Stimulated activated CD8-positive, alpha-beta memory T cell treated with anti-CD3 and anti-CD28 coated beads, Interleukin-15, amount 100 ng/mL, for 48 hours (primary cell): Measurements from ENCODE around the gene TXLNB.

Experiments
- DNase-seq, 2 donors: peaks; one replicate each; pipeline ENCODE4 v3.0.0-alpha.2; 2020; ENCODE audit warnings: low read depth in 2 of 2

TXLNB gene

DNA sequence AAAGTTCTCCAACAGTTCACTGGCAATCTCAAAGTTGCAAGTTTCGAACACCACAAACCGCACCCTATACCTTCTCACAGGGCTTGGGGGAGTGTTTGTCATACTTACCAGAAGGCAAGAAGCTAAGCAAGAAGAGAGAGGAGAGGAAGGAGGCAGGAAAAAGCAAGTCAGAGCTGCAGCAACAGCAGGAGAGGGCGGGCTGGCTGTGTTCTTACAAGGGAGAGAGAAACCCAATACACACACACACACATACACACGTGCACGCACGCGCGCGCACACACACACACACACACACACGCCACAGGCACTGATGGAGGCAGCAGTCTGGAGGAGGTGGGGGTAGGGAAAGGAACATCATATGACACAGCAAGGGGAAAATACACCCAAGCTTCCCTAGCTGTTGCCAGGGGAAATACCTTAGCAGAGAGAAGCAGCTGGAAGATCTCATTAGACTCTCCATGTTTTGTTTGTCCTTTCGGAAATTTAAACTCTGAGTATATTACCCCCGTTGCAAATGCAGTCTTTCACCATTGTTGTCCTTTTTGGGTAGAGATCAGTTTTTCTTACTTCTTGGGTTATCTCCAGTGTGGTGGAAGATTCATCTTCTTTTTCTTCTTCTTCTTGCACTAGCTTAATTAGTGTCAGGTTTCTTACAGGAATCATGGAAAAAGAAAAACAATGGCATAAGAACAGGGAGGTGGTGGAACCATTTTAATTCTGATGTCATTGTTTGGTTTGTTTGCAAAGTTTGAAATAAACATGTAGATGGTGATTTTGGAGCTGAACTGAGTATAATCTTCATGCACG lies at the start of gene TXLNB:
Gene TXLNB, minus strand, starts transcription at position 186 of the 807 bp plus-strand sequence. CDS start 3,099 bp downstream, outside the sequence.
- peak; percentile 69 to 76 for DNase-seq

DNA sequence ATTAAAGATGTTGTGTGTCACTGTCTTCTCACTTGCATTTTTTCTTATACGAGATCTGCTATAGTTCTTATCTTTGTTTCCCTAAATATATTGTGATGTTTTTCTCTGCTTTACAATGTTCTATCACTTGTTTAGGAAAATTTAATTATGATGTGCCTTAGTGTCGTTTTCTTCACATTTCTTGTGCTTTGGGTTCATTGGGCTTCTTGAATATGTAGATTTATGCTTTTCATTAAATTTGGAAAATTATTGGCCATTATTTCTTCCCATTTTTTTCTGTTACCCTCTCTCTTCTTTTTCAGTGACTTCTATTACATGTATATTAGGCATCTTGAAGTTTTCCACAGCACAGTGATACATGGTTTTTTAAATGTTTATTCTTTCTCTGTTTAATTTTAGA lies 49.3 kb upstream of the TXLNB start:
- DNase-seq = no peak

DNA sequence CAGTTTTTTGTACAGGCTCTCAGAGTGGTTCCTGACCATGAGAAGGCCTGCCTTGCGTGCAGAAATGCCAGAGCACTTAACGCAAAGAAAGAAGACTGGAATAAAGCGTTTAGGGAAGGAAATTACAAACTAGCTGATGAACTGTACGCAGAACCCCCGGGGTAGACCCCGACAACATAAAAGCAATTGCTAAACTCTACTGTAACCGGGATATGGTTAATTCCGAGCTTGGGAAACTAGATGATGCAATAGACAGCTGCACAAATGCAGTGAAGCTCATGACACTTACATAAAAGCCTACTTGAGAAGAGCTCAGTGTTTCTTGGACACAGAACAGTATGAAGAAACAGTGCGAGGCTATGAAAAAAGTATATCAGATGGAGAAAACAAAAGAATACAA lies 47.0 kb upstream of the TXLNB start:
- no peak for DNase-seq

DNA sequence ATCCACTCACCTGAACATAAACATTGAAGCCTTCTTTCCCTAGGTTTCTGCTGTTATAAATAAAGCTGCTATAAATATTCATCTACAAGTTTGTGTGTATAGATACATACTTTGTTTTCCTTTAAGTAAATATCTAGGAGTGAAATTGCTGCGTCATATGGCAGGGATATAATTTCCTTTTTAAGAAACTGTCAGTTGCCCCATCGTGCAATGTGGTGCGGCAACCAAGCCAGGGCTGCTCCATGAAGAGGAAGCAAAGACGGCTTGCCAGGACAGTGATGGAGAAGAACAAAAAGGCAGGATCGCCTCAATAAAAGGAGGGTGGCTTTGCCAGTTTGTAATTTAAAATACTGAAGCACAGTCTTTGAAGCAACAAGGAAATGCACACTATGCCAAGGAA lies 46.0 kb upstream of the TXLNB start:
- no peak for DNase-seq

DNA sequence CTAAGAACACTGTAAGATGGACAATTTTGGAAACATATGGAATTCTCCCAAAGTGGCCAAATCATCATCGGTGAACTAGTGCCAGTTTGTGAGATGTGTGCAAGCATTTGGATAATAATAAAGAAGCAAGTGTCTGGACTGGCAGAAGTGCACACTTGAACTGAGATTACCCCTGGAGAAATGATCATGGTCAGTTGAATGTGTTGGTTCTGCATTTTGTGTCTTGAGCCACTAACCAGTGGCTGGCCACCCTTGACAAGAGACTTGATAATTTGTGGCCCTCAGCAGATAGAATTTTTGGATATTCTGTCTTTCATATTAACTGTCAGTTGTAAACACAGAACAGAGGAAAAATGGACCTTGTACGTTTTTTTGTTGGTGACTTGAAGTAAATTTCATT lies 45.2 kb upstream of the TXLNB start:
- no peak for DNase-seq

DNA sequence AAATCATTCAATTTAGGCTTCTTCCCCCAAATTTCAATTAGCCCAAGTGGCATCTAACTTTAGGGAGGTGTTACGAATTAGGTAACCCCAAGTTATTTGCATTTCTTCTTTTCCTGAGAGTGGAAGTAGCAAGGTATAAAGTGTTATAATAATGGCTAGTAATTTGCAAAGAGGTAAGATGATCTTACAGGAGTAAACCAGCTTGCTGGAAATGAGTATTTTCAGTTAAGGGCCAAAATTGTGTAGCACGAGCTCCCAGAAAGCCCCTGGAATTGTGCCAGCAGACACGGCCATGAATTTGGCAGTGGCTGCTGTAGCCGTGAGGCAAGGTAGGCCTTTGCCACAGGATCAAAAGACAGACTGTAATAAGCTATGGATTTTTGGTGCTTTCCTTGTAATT lies 44.7 kb upstream of the TXLNB start:
- DNase-seq = no peak

DNA sequence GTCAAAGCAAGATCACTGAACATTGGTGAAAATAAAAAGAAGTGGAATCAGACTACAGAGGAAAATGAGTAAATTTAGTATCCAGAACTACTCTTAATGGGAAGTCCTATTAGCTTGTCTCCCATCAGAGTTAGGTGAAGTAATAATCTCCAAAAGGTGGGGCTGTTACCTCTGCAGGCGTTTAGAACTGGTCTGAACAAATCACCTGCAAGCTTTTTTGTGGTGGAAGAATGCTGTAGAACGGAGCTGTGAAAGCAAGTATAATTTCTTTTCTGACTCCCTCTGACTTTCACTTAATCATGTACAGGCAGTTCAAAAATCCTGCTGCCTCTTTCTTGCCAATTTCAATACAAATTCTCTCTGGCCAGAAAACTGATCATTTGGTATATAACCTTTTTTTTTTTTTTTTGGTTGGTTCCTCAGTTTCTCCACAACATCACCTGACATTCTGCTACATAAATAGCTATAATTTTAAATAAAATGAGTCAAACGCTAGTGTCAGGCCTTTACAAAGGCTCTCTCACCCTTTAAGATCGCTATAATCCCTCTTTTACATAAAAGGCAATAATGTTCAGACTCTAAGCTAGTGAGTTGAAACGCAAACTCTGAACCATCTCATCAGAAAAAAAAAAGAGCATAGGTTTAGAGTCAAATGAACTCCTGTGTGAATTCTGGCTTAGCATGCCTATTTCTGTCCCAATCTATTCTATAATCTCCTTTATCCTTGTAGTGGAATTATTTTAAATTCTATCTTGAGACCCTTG lies 43.8 kb upstream of the TXLNB start:
- no peak for DNase-seq

GRCh38 chr6:139334806-139335446 lies 43.1 kb upstream of the TXLNB start:
- DNase-seq = no peak

DNA sequence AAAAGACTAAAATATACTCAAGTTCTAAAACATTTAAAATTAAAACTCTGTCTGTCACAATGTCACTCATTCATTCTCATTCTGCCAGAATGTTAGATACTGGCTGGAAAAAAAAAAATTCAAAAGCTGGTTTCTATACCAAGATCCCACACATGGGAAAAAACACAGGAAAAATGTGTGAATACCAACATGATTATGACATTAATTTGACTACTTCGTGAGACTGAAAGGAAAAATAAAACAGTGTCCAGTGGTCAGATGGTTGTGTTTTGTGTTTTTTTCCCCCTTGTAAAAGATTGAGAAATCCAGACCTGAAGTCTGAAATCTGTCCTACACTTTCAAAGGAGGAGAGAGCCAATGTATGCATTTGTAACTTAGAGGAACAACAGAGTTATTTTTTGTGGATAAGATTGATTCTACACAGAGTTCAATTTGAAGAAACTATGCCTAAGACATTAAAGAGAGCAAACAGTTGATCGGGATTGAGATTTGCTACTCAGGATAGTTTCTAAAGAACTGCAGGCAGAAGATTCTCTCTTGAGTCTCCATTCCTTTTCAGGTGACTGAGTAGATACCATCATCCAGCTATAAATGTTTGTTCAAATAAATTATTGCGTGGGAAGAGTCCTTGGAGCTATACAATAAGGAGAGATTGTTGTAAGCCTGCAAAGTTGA lies 39.2 kb upstream of the TXLNB start:
- DNase-seq = no peak

DNA sequence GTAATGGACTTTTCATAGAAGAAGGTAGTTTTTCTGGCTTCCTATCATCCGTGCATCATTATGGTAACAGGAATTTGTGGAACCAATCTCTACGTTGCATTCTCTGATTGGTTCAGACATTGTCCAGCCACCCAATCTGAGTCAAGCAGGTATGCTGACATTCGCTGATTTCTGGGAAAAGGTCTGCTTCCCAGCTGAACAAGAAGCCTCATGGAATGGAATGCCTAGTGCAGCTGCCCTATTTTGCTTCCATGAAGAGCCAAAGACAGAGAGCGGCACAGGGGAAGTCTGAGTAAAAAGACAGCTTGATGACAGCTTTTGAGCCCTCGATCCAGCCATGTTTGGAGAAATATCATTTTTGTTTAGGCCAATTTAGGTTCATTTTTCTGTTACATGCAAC lies 38.5 kb upstream of the TXLNB start:
- DNase-seq = no peak

DNA sequence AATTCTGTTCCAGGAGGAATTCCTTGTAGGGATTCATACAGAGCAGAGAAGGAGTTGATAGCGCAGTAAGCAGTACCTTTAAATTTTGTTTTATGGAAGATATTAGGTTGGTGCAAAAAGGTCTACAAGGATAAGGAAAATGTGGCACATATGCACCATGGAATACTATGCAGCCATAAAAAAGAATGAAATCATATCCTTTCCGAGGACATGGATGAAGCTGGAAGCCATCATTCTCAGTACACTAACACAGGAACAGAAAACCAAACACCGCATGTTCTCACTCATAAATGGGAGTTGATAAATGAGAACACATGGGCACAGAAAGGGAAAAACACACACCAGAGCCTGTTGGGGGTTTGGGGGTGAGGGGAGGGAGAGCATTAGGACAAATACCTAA lies 37.4 kb upstream of the TXLNB start:
- no peak for DNase-seq

GRCh38 chr6:139327038-139327437 lies 35.2 kb upstream of the TXLNB start:
- DNase-seq = no peak

DNA sequence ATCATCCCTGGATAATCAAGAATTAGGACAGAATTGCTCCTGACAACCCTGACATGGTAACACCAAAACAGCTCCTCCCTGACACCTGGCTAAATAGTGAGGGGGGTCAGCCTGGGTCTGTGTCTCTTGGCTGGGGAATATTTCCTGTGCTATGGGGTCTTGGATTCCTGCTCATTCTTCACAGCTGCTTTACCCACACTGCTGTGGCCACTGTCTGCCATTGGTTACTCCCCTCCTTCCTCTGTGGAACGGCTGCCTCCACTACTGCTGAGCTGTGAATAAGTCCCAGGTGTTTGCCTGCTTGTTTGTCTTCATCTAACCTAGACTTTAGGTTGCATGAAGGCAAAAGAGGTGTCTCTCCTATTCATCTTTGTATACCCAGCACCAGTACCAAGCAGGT lies 33.9 kb upstream of the TXLNB start:
- no peak for DNase-seq

DNA sequence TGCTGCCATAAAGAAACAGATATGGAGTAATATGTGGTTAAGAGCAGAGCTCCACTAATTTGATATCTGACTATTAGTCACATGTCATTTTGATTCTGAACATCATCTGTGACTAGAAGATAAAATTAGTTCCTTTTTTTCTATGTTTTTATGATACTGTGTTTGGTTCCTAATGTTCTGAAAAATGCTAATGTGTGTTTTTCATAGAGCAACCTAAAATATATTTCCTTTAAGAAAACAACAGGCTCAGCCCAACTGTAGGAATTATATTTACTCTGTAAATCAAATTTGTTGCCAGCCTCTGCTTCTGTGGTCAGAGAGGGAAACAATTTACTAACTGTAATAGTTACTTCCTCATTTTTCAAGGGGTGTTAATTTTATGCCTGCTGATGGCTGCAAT lies 33.3 kb upstream of the TXLNB start:
- no peak for DNase-seq

DNA sequence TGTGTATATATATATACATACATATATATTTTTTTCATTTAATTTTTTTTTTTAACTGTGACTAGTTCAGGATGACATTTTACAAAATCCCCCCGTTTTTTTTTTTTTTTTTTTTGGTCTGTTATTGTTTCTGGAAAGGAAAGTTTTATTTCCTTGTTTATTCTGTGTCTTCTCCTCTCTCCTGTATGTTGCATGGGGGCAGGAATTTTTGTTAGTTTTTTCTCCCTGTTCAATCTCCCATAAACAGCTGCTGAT lies 32.4 kb upstream of the TXLNB start:
- no peak for DNase-seq

GRCh38 chr6:139323511-139324300 lies 31.9 kb upstream of the TXLNB start:
- DNase-seq = peak; percentile 64 to 70

GRCh38 chr6:139320081-139320480 lies 28.3 kb upstream of the TXLNB start:
- no peak for DNase-seq

DNA sequence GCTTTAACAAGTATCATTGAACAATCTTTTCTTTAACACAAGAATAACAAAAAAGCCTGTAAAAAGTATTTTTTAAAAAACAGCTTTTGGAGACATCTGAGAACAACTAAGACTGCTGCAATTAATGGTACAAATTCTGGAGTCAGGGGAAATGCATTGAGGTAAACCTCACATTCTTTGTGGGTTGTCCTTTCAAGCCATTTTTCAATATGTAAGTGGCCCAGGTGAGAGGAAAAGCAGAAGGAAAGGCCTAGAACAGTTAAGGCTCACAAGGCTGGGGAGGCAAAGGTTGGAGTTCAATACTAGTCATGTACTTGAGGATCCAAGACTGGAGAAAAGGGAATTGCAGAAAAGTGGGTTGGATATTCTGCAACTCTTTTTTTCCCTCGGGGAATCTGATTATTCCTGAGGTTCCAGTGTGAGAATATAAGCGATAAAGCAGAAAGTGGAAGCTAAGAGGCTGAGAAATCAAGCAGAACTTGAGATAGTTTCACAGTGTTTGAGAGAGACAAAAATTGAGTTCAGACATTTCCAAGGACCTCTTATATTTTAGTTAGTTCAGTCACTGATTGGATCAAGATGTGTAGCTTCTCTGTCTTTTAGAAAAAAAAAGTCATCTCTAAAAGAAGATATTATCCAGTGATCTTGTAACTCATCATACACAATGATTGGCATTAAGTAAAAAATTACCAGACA lies 25.0 kb upstream of the TXLNB start:
- DNase-seq = no peak

- DNase-seq = no peak
Observed at GRCh38 chr6:139313784-139314545, 22.2 kb upstream of the TXLNB start.

DNA sequence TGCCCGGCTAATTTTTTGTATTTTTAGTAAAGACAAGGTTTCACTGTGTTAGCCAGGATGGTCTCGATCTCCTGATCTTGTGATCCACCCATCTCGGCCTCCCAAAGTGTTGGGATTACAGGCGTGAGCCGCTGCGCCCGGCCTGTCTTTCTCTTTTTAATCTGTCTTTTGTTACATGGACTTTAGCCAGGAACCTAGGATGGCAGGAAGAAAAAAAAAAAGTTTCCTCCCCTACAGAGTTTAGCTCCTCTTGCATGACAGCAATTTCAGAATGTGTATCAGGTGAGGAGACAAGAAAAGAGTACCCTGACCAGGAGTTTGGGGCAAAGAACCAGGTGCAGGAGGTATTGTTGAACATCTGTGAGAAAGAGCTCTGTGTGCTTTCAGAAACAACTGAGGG lies 21.4 kb upstream of the TXLNB start:
- no peak for DNase-seq
